PC-9 (cell line): Measurements from ENCODE around the gene ABL2. TPM values are rescaled to one million over a fixed set of nuclear protein-coding genes. Genes with fewer than 3 reads are reported as not detected.

Source experiments
- BruUV-seq: library from RNA; stranded (reverse); fragments of 400-500 nt; replicated peaks from 2 replicates; lab custom pipeline; 2021; lab: Mats Ljungman, UMichigan
- CTCF ChIA-PET: fragments of 300-600 bp; sonication (Branson Sonifier 250); formaldehyde crosslinking; loops from one replicate; lab custom pipeline; 2022; ENCODE audit warnings: antibody characterized with exemption; lab: Charles Lee
- POLR2A ChIA-PET: fragments of 300-600 bp; sonication (Branson Sonifier 250); formaldehyde crosslinking; loops from one replicate; lab custom pipeline; 2022; ENCODE audit warnings: antibody characterized with exemption; ENCODE audit not compliant: unreplicated experiment; lab: Charles Lee
- DNase-seq, 2 experiments: peaks; one replicate each; pipeline versions ENCODE4 v3.0.0 to v3.0.0-alpha.2; 2015 to 2022; ENCODE audit warnings: mixed read lengths in 1 of 2
- H2AFZ ChIP-seq: fragments of 200-600 bp; sonication (generic); 2 replicates; pipeline ENCODE4 v1.8.1; 2017; ENCODE audit warnings: antibody characterized with exemption
- H3F3A ChIP-seq: fragments of 200-600 bp; sonication (generic); 2 replicates; pipeline ENCODE4 v1.8.1; 2017; ENCODE audit warnings: antibody characterized with exemption, mild to moderate bottlenecking, low read depth; ENCODE audit not compliant: insufficient read depth
- H3K27ac ChIP-seq: fragments of 200-600 bp; sonication (generic); 2 replicates; pipeline ENCODE4 v1.6.1; 2016; ENCODE audit warnings: mixed run types
- H3K27me3 ChIP-seq: fragments of 200-600 bp; sonication (generic); 2 replicates; pipeline ENCODE4 v1.6.1; 2016; ENCODE audit warnings: low read depth, mixed run types; ENCODE audit not compliant: insufficient read depth
- H3K36me3 ChIP-seq: fragments of 200-600 bp; sonication (generic); 2 replicates; pipeline ENCODE4 v1.6.1; 2016; ENCODE audit warnings: low read depth, mixed run types
- H3K4me1 ChIP-seq: fragments of 200-600 bp; sonication (generic); replicated peaks from 2 replicates; pipeline ENCODE4 v1.6.1; 2016; ENCODE audit warnings: mixed run types; ENCODE audit not compliant: insufficient read depth
- H3K4me2 ChIP-seq: fragments of 200-600 bp; sonication (generic); 2 replicates; pipeline ENCODE4 v1.6.1; 2017; ENCODE audit warnings: mixed run types
- H3K4me3 ChIP-seq: fragments of 200-600 bp; sonication (generic); 2 replicates; pipeline ENCODE4 v1.6.1; 2016; ENCODE audit warnings: mixed run types
- H3K79me2 ChIP-seq: fragments of 200-600 bp; sonication (generic); 2 replicates; pipeline ENCODE4 v1.6.1; 2017; ENCODE audit warnings: low read depth, mixed run types
- H3K9me2 ChIP-seq: fragments of 200-600 bp; sonication (generic); 2 replicates; pipeline ENCODE4 v1.8.1; 2017; ENCODE audit warnings: mild to moderate bottlenecking; ENCODE audit not compliant: insufficient read depth
- H3K9me3 ChIP-seq: fragments of 200-600 bp; sonication (generic); 2 replicates; pipeline ENCODE4 v1.8.1; 2016; ENCODE audit warnings: low read depth; ENCODE audit not compliant: insufficient read depth
- H4K20me1 ChIP-seq: fragments of 200-600 bp; sonication (generic); 2 replicates; pipeline ENCODE4 v1.8.1; 2017; ENCODE audit not compliant: insufficient read depth
- EZH2 ChIP-seq: fragments of 200-600 bp; sonication (generic); IDR thresholded peaks from 2 replicates; pipeline ENCODE4 v1.8.0; 2017; ENCODE audit warnings: antibody characterized with exemption, low read depth
- intact Hi-C: fragments of 100-400 bp; cut with micrococcal nuclease; formaldehyde crosslinking; loops from one replicate; pipeline ENCODE4 v1.10.0; 2022; ENCODE audit not compliant: unreplicated experiment
- total RNA-seq: library from RNA; stranded (reverse); gene quantifications from 2 replicates; pipeline ENCODE4 v1.2.3, GENCODE V29; 2021
- TF ChIP-seq, protein P1 (sequence below): fragments of 200-600 bp; sonication (generic); conservative IDR thresholded peaks from 2 replicates; pipeline ENCODE4 v1.6.1; 2017; ENCODE audit warnings: mixed run types, antibody characterized with exemption, mild to moderate bottlenecking, moderate library complexity

The ABL2 gene
- total RNA-seq, 1 experiment from 2014 or later: 27.4 TPM

GRCh38 chr1:179058487-179059483, 170.7 kb downstream of the ABL2 start:
- no peak overlapping the region for H3K4me3 ChIP-seq
- H3F3A ChIP-seq: peaks cover 49% of the 10 kb centered on the region
- intact Hi-C loops: loop anchor here (1.0 kb wide), 1 partner anchor 21 kb away; no protein-coding TSS in a partner anchor
- peak in 1 of 2 experiments; percentile 67 for DNase-seq
- H2AFZ ChIP-seq: no peak overlapping the region
- H3K27ac ChIP-seq: peak overlapping the region; percentile 96
- H3K79me2 ChIP-seq: peaks cover 8% of the 10 kb centered on the region; the same call in 1 of the 2 replicates
- H4K20me1 ChIP-seq: no peaks in the 10 kb centered on the region
- BruUV-seq: TSS peak; percentile 99
- peak overlapping the region; percentile 60 for H3K4me2 ChIP-seq
- ChIA-PET POLR2A (interaction anchor here (0.5 to 1.1 kb wide), 5 partner anchors 21 to 966 kb away, joined by 3 to 24 read pairs (median 6); no protein-coding TSS in a partner anchor), CTCF (interaction anchor here (0.6 kb wide), 2 partner anchors 195 to 241 kb away, joined by 3 to 4 read pairs; no protein-coding TSS in a partner anchor)
- TF ChIP-seq EZH2: no peak
- TF ChIP-seq, protein P1, sequence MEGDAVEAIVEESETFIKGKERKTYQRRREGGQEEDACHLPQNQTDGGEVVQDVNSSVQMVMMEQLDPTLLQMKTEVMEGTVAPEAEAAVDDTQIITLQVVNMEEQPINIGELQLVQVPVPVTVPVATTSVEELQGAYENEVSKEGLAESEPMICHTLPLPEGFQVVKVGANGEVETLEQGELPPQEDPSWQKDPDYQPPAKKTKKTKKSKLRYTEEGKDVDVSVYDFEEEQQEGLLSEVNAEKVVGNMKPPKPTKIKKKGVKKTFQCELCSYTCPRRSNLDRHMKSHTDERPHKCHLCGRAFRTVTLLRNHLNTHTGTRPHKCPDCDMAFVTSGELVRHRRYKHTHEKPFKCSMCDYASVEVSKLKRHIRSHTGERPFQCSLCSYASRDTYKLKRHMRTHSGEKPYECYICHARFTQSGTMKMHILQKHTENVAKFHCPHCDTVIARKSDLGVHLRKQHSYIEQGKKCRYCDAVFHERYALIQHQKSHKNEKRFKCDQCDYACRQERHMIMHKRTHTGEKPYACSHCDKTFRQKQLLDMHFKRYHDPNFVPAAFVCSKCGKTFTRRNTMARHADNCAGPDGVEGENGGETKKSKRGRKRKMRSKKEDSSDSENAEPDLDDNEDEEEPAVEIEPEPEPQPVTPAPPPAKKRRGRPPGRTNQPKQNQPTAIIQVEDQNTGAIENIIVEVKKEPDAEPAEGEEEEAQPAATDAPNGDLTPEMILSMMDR: no peak
- H3K4me1 ChIP-seq: peaks cover 54% of the 10 kb centered on the region
- no peaks in the 10 kb centered on the region for H3K27me3 ChIP-seq
- H3K9me2 ChIP-seq: no peaks in the 10 kb centered on the region
- H3K9me3 ChIP-seq: peaks cover 7% of the 10 kb centered on the region
- peaks cover 35% of the 10 kb centered on the region for H3K36me3 ChIP-seq

DNA sequence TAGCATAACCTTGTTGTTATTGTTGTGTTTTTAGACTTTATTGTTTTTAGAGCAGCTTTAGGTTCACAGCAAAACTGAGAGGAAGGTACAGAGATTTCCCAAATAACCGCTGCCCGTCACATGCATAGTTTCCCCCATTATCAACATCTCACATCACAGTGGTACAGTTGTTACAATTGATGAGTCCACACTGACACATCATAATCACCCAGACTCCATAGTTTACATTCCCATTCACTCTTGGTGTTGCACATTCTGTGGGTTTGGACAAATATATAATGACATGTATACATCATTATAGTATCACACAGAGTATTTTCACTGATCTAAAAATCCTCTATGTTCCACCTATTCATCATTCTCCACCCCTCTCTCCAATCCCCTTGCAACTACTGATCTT, 173.5 kb downstream of the ABL2 start:
- peaks cover 7% of the 10 kb centered on the region for H3K9me3 ChIP-seq
- H3K27ac ChIP-seq: no peak overlapping the region
- TF ChIP-seq, protein P1: no peak
- TF ChIP-seq EZH2: no peak
- H2AFZ ChIP-seq: no peak overlapping the region
- no peak for DNase-seq
- no TSS peak for BruUV-seq
- no peak overlapping the region for H3K4me2 ChIP-seq
- ChIA-PET CTCF (interaction anchor here (0.5 kb wide), 1 partner anchor 83 kb away, joined by 3 read pairs; no protein-coding TSS in a partner anchor), POLR2A (no interaction called here)
- H4K20me1 ChIP-seq: no peaks in the 10 kb centered on the region
- H3K9me2 ChIP-seq: no peaks in the 10 kb centered on the region
- H3K4me1 ChIP-seq: peaks cover 40% of the 10 kb centered on the region
- no peaks in the 10 kb centered on the region for H3K79me2 ChIP-seq
- peaks cover 30% of the 10 kb centered on the region for H3K36me3 ChIP-seq
- no peak overlapping the region for H3K4me3 ChIP-seq
- H3F3A ChIP-seq: peaks cover 38% of the 10 kb centered on the region
- no peaks in the 10 kb centered on the region for H3K27me3 ChIP-seq
- intact Hi-C loops: no loop called here

GRCh38 chr1:179053486-179053885, 176.0 kb downstream of the ABL2 start:
- H3K4me1 ChIP-seq: peaks cover 15% of the 10 kb centered on the region
- ChIA-PET CTCF (no interaction called here), POLR2A (no interaction called here)
- no peak for TF ChIP-seq EZH2
- TF ChIP-seq, protein P1: no peak
- peaks cover 19% of the 10 kb centered on the region for H3F3A ChIP-seq
- no peak overlapping the region for H3K27ac ChIP-seq
- intact Hi-C loops: no loop called here
- H3K9me2 ChIP-seq: no peaks in the 10 kb centered on the region
- no peaks in the 10 kb centered on the region for H4K20me1 ChIP-seq
- BruUV-seq: no TSS peak
- H3K4me3 ChIP-seq: no peak overlapping the region
- H3K4me2 ChIP-seq: no peak overlapping the region
- peaks cover 35% of the 10 kb centered on the region for H3K36me3 ChIP-seq
- no peak overlapping the region for H2AFZ ChIP-seq
- no peak for DNase-seq
- H3K9me3 ChIP-seq: peaks cover 7% of the 10 kb centered on the region
- no peaks in the 10 kb centered on the region for H3K27me3 ChIP-seq
- H3K79me2 ChIP-seq: no peaks in the 10 kb centered on the region
